ENCODE measurements around the gene MYLK. TPM values are rescaled to one million over a fixed set of nuclear protein-coding genes. Genes with fewer than 3 reads are reported as not detected.

The MYLK gene
- total and polyA plus RNA-seq, 10 of the 15 experiments (the other 5 are each of a cell fraction or from before 2014, with no cell fraction given) = 0.04 to 1.6 (median 0.42) TPM; not detected in 1

DNA sequence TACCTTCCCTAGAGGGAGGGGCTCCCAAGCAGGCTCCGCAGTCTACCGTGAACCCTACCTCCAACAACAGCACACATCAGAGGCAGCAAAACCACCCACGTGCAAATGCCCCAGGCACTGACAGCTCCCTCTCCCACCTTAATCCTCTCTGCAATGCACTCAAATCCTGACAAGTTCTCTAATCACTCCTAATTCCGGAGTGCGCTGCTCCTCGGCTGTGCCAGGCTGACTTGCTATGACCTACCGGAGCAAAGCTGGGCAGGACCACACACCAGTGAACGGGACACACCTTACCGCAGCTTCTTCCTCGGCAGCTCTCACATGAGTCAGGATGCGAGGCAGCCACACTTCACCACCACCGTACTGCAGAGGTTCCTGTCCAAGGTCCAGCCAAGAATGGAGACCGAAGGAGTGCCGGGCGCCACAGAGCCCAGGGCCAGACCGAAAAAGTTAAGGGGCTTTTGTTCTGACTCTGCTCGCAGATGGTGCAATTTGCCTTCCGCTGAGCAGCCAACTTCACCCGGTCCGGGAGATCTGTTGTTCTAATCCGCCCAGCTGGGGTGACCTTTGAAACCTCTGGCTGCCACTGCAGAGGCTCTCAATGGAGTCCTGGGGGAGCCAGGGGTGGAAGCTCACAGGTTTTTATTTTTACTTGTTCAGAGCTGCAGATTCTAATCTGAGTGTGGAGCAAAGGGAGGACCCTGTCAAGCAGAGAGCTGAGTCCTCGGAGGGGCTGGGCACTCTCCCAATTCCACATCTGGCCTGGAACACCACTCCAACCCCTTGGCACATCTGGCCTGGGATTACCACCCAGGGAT, 84.4 kb downstream of the MYLK start:
- Histone ChIP-seq H3K9me3 (replicated peaks; ENCODE audit: control insufficient read depth, insufficient read depth, low read length) (no peaks in the 10 kb centered on the region), H3K9ac (ENCODE audit: control insufficient read depth, insufficient read depth, low read length) (no peak overlapping the region), H4K20me1 (ENCODE audit: control insufficient read depth, insufficient read depth) (no peaks in the 10 kb centered on the region), H3K27ac (ENCODE audit: control insufficient read depth, insufficient read depth) (no peak overlapping the region), H3K4me2 (ENCODE audit: control insufficient read depth, insufficient read depth) (no peak overlapping the region), H3K4me3 (no peak overlapping the region), H2AFZ (ENCODE audit: control insufficient read depth, low read depth, low read length) (no peak overlapping the region), H3K4me1 (ENCODE audit: control insufficient read depth, insufficient read depth, low read length) (no peaks in the 10 kb centered on the region), H3K36me3 (ENCODE audit: control insufficient read depth in 2 of 2, insufficient read depth in 2 of 2, low read length in 1 of 2) (no peaks in the 10 kb centered on the region), H3K27me3 (replicated peaks in 1 of 2; ENCODE audit: control insufficient read depth in 2 of 2, insufficient read depth in 2 of 2, low read length in 1 of 2) (no peaks in the 10 kb centered on the region), H3K79me2 (ENCODE audit: control insufficient read depth, insufficient read depth, low read length) (no peaks in the 10 kb centered on the region)
- intact Hi-C loops (cut with micrococcal nuclease; ENCODE audit: unreplicated experiment) = no loop called here
- SMC1A ChIA-PET (ENCODE audit: uncharacterized antibody, unreplicated experiment) = no interaction called here
- RAD21 ChIA-PET (ENCODE audit: unreplicated experiment) = no interaction called here
- in situ Hi-C loops (cut with MboI) = no loop called here
- ATAC-seq (no peak), FAIRE-seq (no peak), DNase-seq (ENCODE audit: low read depth, low spot score) (no peak)
- 55% methylated on average over 22 of the region's 22 CpGs for WGBS (ENCODE audit: insufficient coverage, insufficient replicate concordance, low lambda C conversion rate, missing lambda C conversion rate)
- no TSS peak for BruUV-seq (replicated peaks)
- POLR2A ChIA-PET = no interaction called here
- CTCF ChIA-PET = no interaction called here
- TF ChIP-seq BHLHE40 (IDR thresholded peaks at IDR 0.05; ENCODE audit: borderline replicate concordance in 1 of 2, low read depth in 2 of 2, low read length in 1 of 2) (no peak), ZBTB4 (CRISPR knock-in tag; IDR thresholded peaks at IDR 0.05) (no peak), FOS (IDR thresholded peaks at IDR 0.05; ENCODE audit: borderline replicate concordance, extremely low read depth, insufficient read length) (no peak), FOXK2 (IDR thresholded peaks at IDR 0.05) (no peak), CBX3 (IDR thresholded peaks at IDR 0.05; ENCODE audit: borderline replicate concordance, low read depth) (no peak), USF1 (IDR thresholded peaks at IDR 0.05; ENCODE audit: borderline replicate concordance, extremely low read length, insufficient read depth, low read depth, low read length) (no peak), SP1 (IDR thresholded peaks at IDR 0.05; ENCODE audit: low read depth, low read length) (no peak), GABPA (IDR thresholded peaks at IDR 0.05; ENCODE audit: low read depth) (no peak), EGR1 (IDR thresholded peaks at IDR 0.05; ENCODE audit: borderline replicate concordance in 1 of 2, low read depth in 2 of 2, low read length in 2 of 2) (no peak), NKRF (conservative IDR thresholded peaks at IDR 0.05) (no peak), SREBF2 (IDR thresholded peaks at IDR 0.05; ENCODE audit: low read length) (no peak), MYC (IDR thresholded peaks at IDR 0.05; ENCODE audit: insufficient read depth, insufficient read length, insufficient replicate concordance, low read length, severe bottlenecking) (no peak), MXI1 (IDR thresholded peaks at IDR 0.05; ENCODE audit: low read depth, low read length) (no peak), RB1 (IDR thresholded peaks at IDR 0.05; ENCODE audit: borderline replicate concordance) (no peak)
